Parathyroid adenoma (tissue), 2 donors: ENCODE measurements around the gene DNAJB8.

ENCODE experiments used
- H2AFZ ChIP-seq: fragments of 300-600 bp; sonication (generic); one replicate; pipeline ENCODE4 v1.7.0; 2017; ENCODE audit warnings: antibody characterized with exemption, mild to moderate bottlenecking
- H3K27ac ChIP-seq: fragments of 300-600 bp; sonication (generic); one replicate; pipeline ENCODE4 v1.7.0; 2017
- H3K27me3 ChIP-seq: fragments of 300-600 bp; sonication (generic); one replicate; pipeline ENCODE4 v1.7.0; 2017; ENCODE audit warnings: low read length; ENCODE audit not compliant: control insufficient read depth, insufficient read depth
- H3K36me3 ChIP-seq: fragments of 300-600 bp; sonication (generic); one replicate; pipeline ENCODE4 v1.7.0; 2017; ENCODE audit warnings: low read length; ENCODE audit not compliant: control insufficient read depth, insufficient read depth
- H3K4me1 ChIP-seq: fragments of 300-600 bp; sonication (generic); one replicate; pipeline ENCODE4 v1.7.0; 2017; ENCODE audit warnings: control low read depth
- H3K4me2 ChIP-seq: fragments of 300-600 bp; sonication (generic); one replicate; pipeline ENCODE4 v1.7.0; 2017; ENCODE audit warnings: low read length
- H3K4me3 ChIP-seq: fragments of 300-600 bp; sonication (generic); one replicate; pipeline ENCODE4 v1.7.0; 2017; ENCODE audit warnings: low read depth, low read length
- H3K79me2 ChIP-seq: fragments of 300-600 bp; sonication (generic); one replicate; pipeline ENCODE4 v1.7.0; 2017; ENCODE audit warnings: control low read depth
- H3K9ac ChIP-seq: fragments of 300-600 bp; sonication (generic); one replicate; pipeline ENCODE4 v1.7.0; 2017; ENCODE audit warnings: mild to moderate bottlenecking
- H3K9me3 ChIP-seq: fragments of 300-600 bp; sonication (generic); one replicate; pipeline ENCODE4 v1.7.0; 2017; ENCODE audit warnings: low read length; ENCODE audit not compliant: control insufficient read depth
- TF ChIP-seq, protein P1 (sequence below): fragments of 300-600 bp; sonication (generic); IDR thresholded peaks from one replicate; pipeline ENCODE4 v1.7.0; 2017; ENCODE audit warnings: antibody characterized with exemption, mild to moderate bottlenecking
- donor health status: primary hyperparathyroidism.

Gene DNAJB8

DNA sequence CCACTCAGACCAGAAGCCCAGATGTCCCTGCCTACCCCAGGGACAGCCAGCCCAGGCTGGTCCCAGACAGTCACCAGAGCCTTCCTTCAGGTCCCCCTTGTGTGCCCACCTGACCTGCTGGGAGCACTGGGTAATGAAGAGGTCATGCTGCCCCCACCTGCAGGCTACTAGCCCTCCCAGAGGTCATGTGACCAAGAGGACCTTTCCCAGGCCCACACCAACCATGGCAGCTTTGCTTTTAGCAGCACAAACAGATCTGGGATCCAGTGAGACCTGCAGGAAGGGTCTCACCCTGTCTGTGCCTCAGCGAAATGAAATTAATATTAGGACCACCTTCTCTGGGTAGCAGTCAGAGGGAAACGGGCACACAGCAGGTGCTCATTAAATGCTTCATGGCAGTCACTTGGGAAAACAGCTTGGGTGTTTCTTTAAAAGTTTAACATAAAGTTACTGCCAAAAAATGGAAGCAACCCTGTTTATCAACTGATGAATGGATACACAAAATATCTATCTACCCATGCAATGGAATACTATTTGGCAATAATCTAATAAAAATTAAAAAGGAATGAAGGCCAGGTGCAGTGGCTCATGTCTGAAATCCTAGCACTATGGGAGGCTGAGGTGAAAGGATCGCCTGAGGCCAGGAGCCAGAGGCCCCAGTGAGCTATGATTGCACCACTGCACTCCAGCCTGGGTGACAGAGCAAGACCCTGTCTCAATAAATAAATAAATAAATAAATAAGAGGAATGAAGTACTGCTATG is 43.7 kb downstream of the DNAJB8 start:
- Histone ChIP-seq H3K27me3 (no peaks in the 10 kb centered on the region), H3K9me3 (no peaks in the 10 kb centered on the region)
- TF ChIP-seq, protein P1, sequence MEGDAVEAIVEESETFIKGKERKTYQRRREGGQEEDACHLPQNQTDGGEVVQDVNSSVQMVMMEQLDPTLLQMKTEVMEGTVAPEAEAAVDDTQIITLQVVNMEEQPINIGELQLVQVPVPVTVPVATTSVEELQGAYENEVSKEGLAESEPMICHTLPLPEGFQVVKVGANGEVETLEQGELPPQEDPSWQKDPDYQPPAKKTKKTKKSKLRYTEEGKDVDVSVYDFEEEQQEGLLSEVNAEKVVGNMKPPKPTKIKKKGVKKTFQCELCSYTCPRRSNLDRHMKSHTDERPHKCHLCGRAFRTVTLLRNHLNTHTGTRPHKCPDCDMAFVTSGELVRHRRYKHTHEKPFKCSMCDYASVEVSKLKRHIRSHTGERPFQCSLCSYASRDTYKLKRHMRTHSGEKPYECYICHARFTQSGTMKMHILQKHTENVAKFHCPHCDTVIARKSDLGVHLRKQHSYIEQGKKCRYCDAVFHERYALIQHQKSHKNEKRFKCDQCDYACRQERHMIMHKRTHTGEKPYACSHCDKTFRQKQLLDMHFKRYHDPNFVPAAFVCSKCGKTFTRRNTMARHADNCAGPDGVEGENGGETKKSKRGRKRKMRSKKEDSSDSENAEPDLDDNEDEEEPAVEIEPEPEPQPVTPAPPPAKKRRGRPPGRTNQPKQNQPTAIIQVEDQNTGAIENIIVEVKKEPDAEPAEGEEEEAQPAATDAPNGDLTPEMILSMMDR, result no peak

DNA sequence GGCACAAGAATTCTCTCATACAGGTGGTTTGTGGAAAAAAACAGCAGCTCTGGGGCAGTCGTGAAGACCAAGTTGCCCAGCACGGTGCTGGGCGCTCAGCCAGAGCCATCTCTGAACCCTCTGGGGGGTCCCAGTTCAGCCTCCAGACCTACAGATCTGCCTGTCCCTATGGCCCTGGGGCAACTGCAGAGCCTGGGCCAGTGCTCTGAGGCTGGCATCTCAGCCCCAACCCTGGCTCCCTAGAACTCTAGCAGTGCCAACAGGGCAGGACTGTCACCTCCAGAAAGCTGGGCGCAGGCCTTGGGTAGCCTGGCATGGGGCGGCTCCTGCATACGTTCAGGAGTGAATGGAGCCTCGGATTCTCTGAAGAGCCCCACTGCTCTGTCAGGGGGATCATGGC is 44.7 kb downstream of the DNAJB8 start:
- no peaks in the 10 kb centered on the region for H3K9me3 ChIP-seq
- no peak overlapping the region for H2AFZ ChIP-seq
- H3K4me3 ChIP-seq, result no peak overlapping the region
- H3K79me2 ChIP-seq, result no peaks in the 10 kb centered on the region
- TF ChIP-seq, protein P1, result no peak
- H3K4me1 ChIP-seq, result no peaks in the 10 kb centered on the region
- H3K9ac ChIP-seq, result no peak overlapping the region
- no peaks in the 10 kb centered on the region for H3K27me3 ChIP-seq
- H3K36me3 ChIP-seq, result no peaks in the 10 kb centered on the region
- H3K4me2 ChIP-seq, result no peak overlapping the region
- no peak overlapping the region for H3K27ac ChIP-seq

More for the DNA sequence above, 43.7 kb downstream of the DNAJB8 start:
- H2AFZ ChIP-seq, result no peak overlapping the region
- H3K79me2 ChIP-seq, result no peaks in the 10 kb centered on the region
- no peak overlapping the region for H3K4me3 ChIP-seq
- no peak overlapping the region for H3K27ac ChIP-seq
- H3K36me3 ChIP-seq, result no peaks in the 10 kb centered on the region
- H3K4me2 ChIP-seq, result no peak overlapping the region
- H3K9ac ChIP-seq, result no peak overlapping the region
- peaks cover 4% of the 10 kb centered on the region for H3K4me1 ChIP-seq

DNA sequence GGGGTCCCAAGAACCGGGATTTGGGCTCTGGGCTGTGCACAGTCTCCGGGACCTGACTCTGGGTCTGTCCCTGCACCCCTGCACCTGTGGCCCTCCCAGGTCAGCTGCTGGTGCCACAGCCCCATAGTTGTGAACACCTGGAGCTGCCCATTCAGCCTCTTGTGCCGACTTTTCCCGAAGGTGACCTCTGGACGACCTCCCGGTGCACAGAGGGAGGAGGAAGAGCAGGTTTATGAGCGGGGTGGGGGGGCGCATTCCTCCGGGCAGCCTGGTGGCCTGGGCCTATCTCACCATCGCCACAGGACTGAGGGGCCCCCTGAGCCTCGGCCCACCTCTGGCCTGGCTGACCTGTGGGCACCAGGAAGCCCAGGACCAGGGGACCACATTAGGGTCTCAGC is 45.3 kb downstream of the DNAJB8 start:
- no peak overlapping the region for H3K27ac ChIP-seq
- no peak overlapping the region for H3K9ac ChIP-seq
- no peaks in the 10 kb centered on the region for H3K9me3 ChIP-seq
- TF ChIP-seq, protein P1, result no peak
- H3K4me3 ChIP-seq, result no peak overlapping the region
- no peaks in the 10 kb centered on the region for H3K79me2 ChIP-seq
- H2AFZ ChIP-seq, result no peak overlapping the region
- H3K4me2 ChIP-seq, result no peak overlapping the region
- H3K36me3 ChIP-seq, result no peaks in the 10 kb centered on the region
- H3K27me3 ChIP-seq, result no peaks in the 10 kb centered on the region
- no peaks in the 10 kb centered on the region for H3K4me1 ChIP-seq

DNA sequence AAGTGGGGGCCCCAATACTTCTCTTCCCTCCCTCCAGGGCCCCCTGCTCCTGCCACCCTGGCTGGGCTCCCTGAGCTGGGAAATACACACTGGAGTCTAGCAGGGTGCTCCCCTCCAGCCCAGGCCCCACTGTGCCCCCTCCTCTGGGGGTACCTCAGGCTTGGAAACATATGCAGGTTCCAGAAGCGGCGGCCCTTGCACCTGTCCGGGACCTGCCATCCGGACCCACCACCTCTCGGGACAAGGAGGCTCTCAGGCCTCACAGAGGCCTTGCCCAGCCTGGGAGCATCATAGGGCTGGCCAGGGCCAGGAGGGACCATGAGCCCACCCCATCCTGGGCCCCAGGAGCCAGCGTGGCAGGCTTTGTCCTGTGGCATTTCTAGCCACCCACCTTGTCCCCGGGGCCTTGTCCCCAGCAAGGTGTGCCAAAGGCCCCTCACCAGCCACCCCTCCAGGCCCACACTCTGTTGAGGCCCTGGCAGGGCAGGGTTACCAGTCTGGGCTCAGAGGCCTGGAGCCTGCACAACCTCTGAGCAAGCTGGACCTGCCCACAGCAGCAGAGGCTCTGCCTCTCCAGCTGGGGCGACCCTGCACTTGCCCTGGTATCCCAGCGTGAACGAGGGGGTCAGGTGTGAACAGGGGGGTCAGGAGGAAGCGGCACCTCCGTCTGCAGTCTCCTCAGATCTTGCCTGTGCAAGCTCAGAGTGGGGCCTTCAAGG is 45.8 kb downstream of the DNAJB8 start:
- TF ChIP-seq, protein P1, result no peak
- Histone ChIP-seq H3K4me3 (no peak overlapping the region), H3K79me2 (no peaks in the 10 kb centered on the region), H3K27ac (no peak overlapping the region), H3K27me3 (no peaks in the 10 kb centered on the region), H3K9me3 (no peaks in the 10 kb centered on the region), H3K4me2 (no peak overlapping the region), H2AFZ (no peak overlapping the region), H3K9ac (no peak overlapping the region), H3K36me3 (no peaks in the 10 kb centered on the region), H3K4me1 (no peaks in the 10 kb centered on the region)
